SK-N-SH (cell line): ENCODE data around the gene FGB. TPM values are rescaled to one million over a fixed set of nuclear protein-coding genes. Genes with fewer than 3 reads are reported as not detected.

Source experiments
- CTCF ChIA-PET: fragments of 300-600, 350-600 bp; formaldehyde crosslinking; extraction: SDS; loops from one replicate; lab custom pipeline; 2021; lab: Yijun Ruan, JAX
- POLR2A ChIA-PET: fragments of 350-600 bp; sonication (Branson Sonifier 250); formaldehyde crosslinking; extraction: SDS; loops from one replicate; lab custom pipeline; 2020; ENCODE audit warnings: antibody characterized with exemption, inconsistent platforms; lab: Yijun Ruan, JAX
- DNase-seq: peaks from one replicate; pipeline ENCODE4 v3.0.0; 2012
- H2AFZ ChIP-seq: fragments of 200-600 bp; sonication (generic); 2 replicates; pipeline ENCODE4 v1.8.1; 2016; ENCODE audit warnings: antibody characterized with exemption, mild to moderate bottlenecking, low read depth
- H3F3A ChIP-seq: fragments of 200-600 bp; sonication (generic); replicated peaks from 2 replicates; pipeline ENCODE3; 2016; ENCODE audit warnings: antibody characterized with exemption, mild to moderate bottlenecking; ENCODE audit not compliant: insufficient read depth
- H3K27ac ChIP-seq, 2 experiments: fragments of 200-500 bp in 1 of 2; fragments of 200-600 bp in 1 of 2; sonication (Bioruptor generic) in 1 of 2; sonication (generic), shearing (Covaris generic) in 1 of 2; 2 replicates each; pipeline versions ENCODE4 v1.5.1 to v1.6.1; 2014 to 2016; ENCODE audit warnings: low read depth in 2 of 2, inconsistent platforms in 1 of 2, low read length in 1 of 2, mild to moderate bottlenecking in 1 of 2, mixed read lengths in 1 of 2
- H3K27me3 ChIP-seq: fragments of 200-600 bp; sonication (generic), shearing (Covaris generic); 2 replicates; pipeline ENCODE4 v1.6.1; 2016; ENCODE audit warnings: mixed run types; ENCODE audit not compliant: insufficient read depth
- H3K36me3 ChIP-seq, 2 experiments: fragments of 200-500 bp in 1 of 2; fragments of 200-600 bp in 1 of 2; sonication (Bioruptor generic) in 1 of 2; sonication (generic) in 1 of 2; replicated peaks in 1 of 2; 2 replicates each; pipeline versions ENCODE3 to v1.5.1; 2014 to 2016; ENCODE audit warnings: low read length in 1 of 2, mild to moderate bottlenecking in 1 of 2; ENCODE audit not compliant: insufficient read depth in 2 of 2, control insufficient read depth in 1 of 2
- H3K4me1 ChIP-seq, 2 experiments: fragments of 200-500 bp in 1 of 2; fragments of 200-600 bp in 1 of 2; sonication (Bioruptor generic) in 1 of 2; sonication (generic), shearing (Covaris generic) in 1 of 2; 2 replicates each; pipeline versions ENCODE4 v1.5.1 to v1.6.1; 2014 to 2016; ENCODE audit warnings: low read depth in 1 of 2, low read length in 1 of 2, mixed run types in 1 of 2; ENCODE audit not compliant: insufficient read depth in 2 of 2, control insufficient read depth in 1 of 2
- H3K4me2 ChIP-seq: fragments of 200-600 bp; sonication (generic), shearing (Covaris generic); 2 replicates; pipeline ENCODE4 v1.6.1; 2017; ENCODE audit warnings: mixed run types
- H3K4me3 ChIP-seq, 2 experiments: fragments of 200-500 bp in 1 of 2; fragments of 200-600 bp in 1 of 2; sonication (Bioruptor generic) in 1 of 2; sonication (generic), shearing (Covaris generic) in 1 of 2; 2 replicates each; pipeline versions ENCODE4 v1.5.1 to v1.8.1; 2014 to 2016; ENCODE audit warnings: low read depth in 2 of 2, inconsistent platforms in 1 of 2, low read length in 1 of 2, mild to moderate bottlenecking in 1 of 2, mixed read lengths in 1 of 2, moderate library complexity in 1 of 2
- H3K79me2 ChIP-seq: fragments of 200-600 bp; sonication (generic); 2 replicates; pipeline ENCODE4 v1.8.1; 2017; ENCODE audit warnings: mild to moderate bottlenecking; ENCODE audit not compliant: insufficient read depth
- H3K9ac ChIP-seq: fragments of 200-600 bp; sonication (generic); 2 replicates; pipeline ENCODE4 v1.6.1; 2017; ENCODE audit warnings: mixed run types
- H3K9me2 ChIP-seq: fragments of 200-600 bp; sonication (generic); 2 replicates; pipeline ENCODE4 v1.6.1; 2017; ENCODE audit warnings: mixed run types
- H3K9me3 ChIP-seq: fragments of 200-600 bp; sonication (generic); 2 replicates; pipeline ENCODE4 v1.6.1; 2017; ENCODE audit warnings: mixed run types, mild to moderate bottlenecking, moderate library complexity
- H4K20me1 ChIP-seq: fragments of 200-600 bp; sonication (generic); 2 replicates; pipeline ENCODE4 v1.6.1; 2017; ENCODE audit warnings: mild to moderate bottlenecking, mixed run types; ENCODE audit not compliant: insufficient read depth
- EP300 ChIP-seq, 2 experiments: IDR thresholded peaks; 2 replicates each; pipeline versions ENCODE4 v1.4.0 to v1.6.1; 2012; ENCODE audit warnings: borderline replicate concordance in 1 of 2, low read depth in 1 of 2, low read length in 1 of 2
- MXI1 ChIP-seq: IDR thresholded peaks from 2 replicates; pipeline ENCODE4 v1.6.1; 2012; ENCODE audit warnings: mild to moderate bottlenecking, low read depth, low read length, improper control_type of control experiment
- NFIC ChIP-seq: IDR thresholded peaks from 2 replicates; pipeline ENCODE4 v1.4.0; 2012; ENCODE audit warnings: borderline replicate concordance
- SIN3A ChIP-seq: IDR thresholded peaks from 2 replicates; pipeline ENCODE4 v1.6.1; 2012; ENCODE audit warnings: low read depth, mild to moderate bottlenecking, low read length, moderate library complexity, borderline replicate concordance
- WGBS: methylation state at CpG from one replicate; pipeline ENCODE4 v1.1.6; 2017; ENCODE audit warnings: low lambda C conversion rate; 5-methylcytosine and 5-hydroxymethylcytosine counted together
- polyA plus RNA-seq, 3 experiments: library from polyadenylated mRNA; depleted of rRNA; stranded (reverse); fragments of >200 nt; gene quantifications; 2 replicates each; pipeline ENCODE4 v1.2.3, GENCODE V29; 2012
- TF ChIP-seq, protein P1 (sequence below): fragments of 200-600 bp; sonication (generic); IDR thresholded peaks from 2 replicates; pipeline ENCODE4 v1.6.1; 2017; ENCODE audit warnings: antibody characterized with exemption, mild to moderate bottlenecking, moderate library complexity
- TF ChIP-seq, protein P2 (sequence below): fragments of 150-350 bp; IDR thresholded peaks from 2 replicates; pipeline ENCODE4 v1.6.1; 2016; ENCODE audit warnings: mild to moderate bottlenecking, low read depth, low read length
- TF ChIP-seq, protein P3 (sequence below): IDR thresholded peaks from 2 replicates; pipeline ENCODE4; 2012
- TF ChIP-seq, protein P4 (sequence below): IDR thresholded peaks from 2 replicates; pipeline ENCODE4 v1.4.0; 2012; ENCODE audit warnings: low read depth

Gene FGB
- polyA plus RNA-seq, 1 of the 3 experiments (the other 2 are of a cell fraction): not detected

DNA sequence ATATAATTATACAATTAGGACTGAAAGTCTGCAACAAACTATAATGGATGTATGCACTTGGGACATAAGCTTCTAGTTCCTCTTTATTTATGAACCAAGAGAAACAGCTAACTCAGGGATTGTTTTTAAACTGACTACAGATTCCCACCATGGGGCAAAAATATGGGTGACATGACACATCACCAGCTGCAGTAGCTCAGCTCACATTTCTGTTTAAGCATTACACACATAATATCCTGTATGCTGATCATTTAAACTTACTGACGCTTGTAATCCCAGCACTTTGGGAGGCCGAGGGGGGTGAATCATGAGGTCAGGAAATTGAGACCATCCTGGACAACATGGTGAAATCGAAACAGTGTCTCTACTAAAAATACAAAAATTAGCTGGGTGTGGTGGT is 11.5 kb downstream of the FGB start (continued):
- TF ChIP-seq, protein P1, sequence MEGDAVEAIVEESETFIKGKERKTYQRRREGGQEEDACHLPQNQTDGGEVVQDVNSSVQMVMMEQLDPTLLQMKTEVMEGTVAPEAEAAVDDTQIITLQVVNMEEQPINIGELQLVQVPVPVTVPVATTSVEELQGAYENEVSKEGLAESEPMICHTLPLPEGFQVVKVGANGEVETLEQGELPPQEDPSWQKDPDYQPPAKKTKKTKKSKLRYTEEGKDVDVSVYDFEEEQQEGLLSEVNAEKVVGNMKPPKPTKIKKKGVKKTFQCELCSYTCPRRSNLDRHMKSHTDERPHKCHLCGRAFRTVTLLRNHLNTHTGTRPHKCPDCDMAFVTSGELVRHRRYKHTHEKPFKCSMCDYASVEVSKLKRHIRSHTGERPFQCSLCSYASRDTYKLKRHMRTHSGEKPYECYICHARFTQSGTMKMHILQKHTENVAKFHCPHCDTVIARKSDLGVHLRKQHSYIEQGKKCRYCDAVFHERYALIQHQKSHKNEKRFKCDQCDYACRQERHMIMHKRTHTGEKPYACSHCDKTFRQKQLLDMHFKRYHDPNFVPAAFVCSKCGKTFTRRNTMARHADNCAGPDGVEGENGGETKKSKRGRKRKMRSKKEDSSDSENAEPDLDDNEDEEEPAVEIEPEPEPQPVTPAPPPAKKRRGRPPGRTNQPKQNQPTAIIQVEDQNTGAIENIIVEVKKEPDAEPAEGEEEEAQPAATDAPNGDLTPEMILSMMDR: no peak

DNA sequence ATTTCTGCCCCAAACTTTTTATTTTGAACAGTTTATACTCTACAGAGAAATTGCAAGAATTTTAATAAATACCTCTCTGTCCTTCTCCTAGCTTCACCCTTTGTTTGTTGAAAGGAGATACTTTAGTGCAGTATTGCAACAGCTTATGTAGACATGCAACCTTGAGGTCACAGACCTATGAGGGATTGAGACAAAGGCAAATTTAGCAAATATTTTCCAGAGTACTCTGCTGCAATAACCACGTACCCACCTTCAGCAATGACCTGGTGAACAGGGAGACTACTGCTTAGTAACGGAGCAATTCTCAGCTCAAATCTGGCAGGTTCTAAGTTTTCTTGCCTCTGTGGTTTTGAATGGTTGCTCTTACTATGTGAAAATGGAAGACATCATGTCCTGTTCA is 14.5 kb downstream of the FGB start:
- DNase-seq: no peak
- H3K36me3 ChIP-seq: no peaks in the 10 kb centered on the region
- H3F3A ChIP-seq: no peaks in the 10 kb centered on the region
- H4K20me1 ChIP-seq: no peaks in the 10 kb centered on the region
- H3K27me3 ChIP-seq: no peaks in the 10 kb centered on the region; the same call in none of the 2 replicates
- H2AFZ ChIP-seq: no peak overlapping the region
- no peak overlapping the region for H3K4me2 ChIP-seq
- TF ChIP-seq, protein P2, sequence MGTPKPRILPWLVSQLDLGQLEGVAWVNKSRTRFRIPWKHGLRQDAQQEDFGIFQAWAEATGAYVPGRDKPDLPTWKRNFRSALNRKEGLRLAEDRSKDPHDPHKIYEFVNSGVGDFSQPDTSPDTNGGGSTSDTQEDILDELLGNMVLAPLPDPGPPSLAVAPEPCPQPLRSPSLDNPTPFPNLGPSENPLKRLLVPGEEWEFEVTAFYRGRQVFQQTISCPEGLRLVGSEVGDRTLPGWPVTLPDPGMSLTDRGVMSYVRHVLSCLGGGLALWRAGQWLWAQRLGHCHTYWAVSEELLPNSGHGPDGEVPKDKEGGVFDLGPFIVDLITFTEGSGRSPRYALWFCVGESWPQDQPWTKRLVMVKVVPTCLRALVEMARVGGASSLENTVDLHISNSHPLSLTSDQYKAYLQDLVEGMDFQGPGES: no peak
- H3K27ac ChIP-seq: no peak overlapping the region
- no peaks in the 10 kb centered on the region for H3K4me1 ChIP-seq
- ChIA-PET CTCF (no interaction called here), POLR2A (no interaction called here)
- H3K4me3 ChIP-seq: no peak overlapping the region
- WGBS: 13% methylated on average over 2 of the region's 2 CpGs
- H3K9me3 ChIP-seq: no peaks in the 10 kb centered on the region
- H3K9me2 ChIP-seq: no peaks in the 10 kb centered on the region; the same call in 1 of the 2 replicates
- no peak overlapping the region for H3K9ac ChIP-seq
- H3K79me2 ChIP-seq: no peaks in the 10 kb centered on the region

DNA sequence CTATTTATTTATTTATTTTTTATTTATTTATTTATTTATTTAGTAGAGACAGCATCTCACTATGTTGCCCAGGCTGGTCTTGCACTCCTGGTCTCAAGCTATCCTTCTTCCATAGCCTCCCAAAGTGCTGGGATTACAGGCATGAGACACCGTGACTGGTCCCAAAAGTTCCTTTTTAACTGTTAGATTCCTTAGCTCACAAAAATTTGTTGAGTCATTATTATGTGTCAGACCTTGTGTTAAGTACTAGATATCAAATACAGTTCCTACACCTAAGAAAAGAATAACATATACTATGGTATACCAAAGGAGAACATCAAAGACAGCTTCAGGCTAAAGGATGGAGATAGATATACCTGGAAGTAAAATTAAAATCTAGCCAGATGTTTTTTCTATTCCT is 16.1 kb downstream of the FGB start:
- no peaks in the 10 kb centered on the region for H3K4me1 ChIP-seq
- TF ChIP-seq, protein P3, sequence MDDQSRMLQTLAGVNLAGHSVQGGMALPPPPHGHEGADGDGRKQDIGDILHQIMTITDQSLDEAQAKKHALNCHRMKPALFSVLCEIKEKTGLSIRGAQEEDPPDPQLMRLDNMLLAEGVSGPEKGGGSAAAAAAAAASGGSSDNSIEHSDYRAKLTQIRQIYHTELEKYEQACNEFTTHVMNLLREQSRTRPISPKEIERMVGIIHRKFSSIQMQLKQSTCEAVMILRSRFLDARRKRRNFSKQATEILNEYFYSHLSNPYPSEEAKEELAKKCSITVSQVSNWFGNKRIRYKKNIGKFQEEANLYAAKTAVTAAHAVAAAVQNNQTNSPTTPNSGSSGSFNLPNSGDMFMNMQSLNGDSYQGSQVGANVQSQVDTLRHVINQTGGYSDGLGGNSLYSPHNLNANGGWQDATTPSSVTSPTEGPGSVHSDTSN: no peak
- TF ChIP-seq SIN3A (no peak), NFIC (no peak), MXI1 (no peak), EP300 (IDR thresholded peaks at IDR 0.05; ENCODE audit: borderline replicate concordance in 1 of 2, low read depth in 1 of 2, low read length in 1 of 2) (no peak)
- TF ChIP-seq, protein P4, sequence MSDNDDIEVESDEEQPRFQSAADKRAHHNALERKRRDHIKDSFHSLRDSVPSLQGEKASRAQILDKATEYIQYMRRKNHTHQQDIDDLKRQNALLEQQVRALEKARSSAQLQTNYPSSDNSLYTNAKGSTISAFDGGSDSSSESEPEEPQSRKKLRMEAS: no peak
- TF ChIP-seq, all 33 proteins: peak for 0
- ChIA-PET POLR2A (no interaction called here), CTCF (no interaction called here)
- Histone ChIP-seq H3K79me2 (no peaks in the 10 kb centered on the region), H3K9ac (no peak overlapping the region), H4K20me1 (no peaks in the 10 kb centered on the region), H3K36me3 (no peaks in the 10 kb centered on the region), H3F3A (no peaks in the 10 kb centered on the region), H2AFZ (no peak overlapping the region), H3K27me3 (no peaks in the 10 kb centered on the region; the same call in 1 of the 2 replicates), H3K4me3 (no peak overlapping the region), H3K27ac (no peak overlapping the region), H3K9me2 (no peaks in the 10 kb centered on the region; the same call in 1 of the 2 replicates), H3K9me3 (no peaks in the 10 kb centered on the region), H3K4me2 (no peak overlapping the region)
- DNase-seq: no peak
- 0% methylated on average over 1 of the region's 1 CpG for WGBS
